ENCODE data around the gene CRABP1. TPM values are rescaled to one million over a fixed set of nuclear protein-coding genes. Genes with fewer than 3 reads are reported as not detected.

The CRABP1 gene
- total and polyA plus RNA-seq, 10 of the 15 experiments (the other 5 are each of a cell fraction or from before 2014, with no cell fraction given) = 0.21 to 0.41 TPM; not detected in 8

GRCh38 chr15:78392430-78392829 is 52.3 kb downstream of the CRABP1 start:
- Histone ChIP-seq H3K79me2 (ENCODE audit: control insufficient read depth, insufficient read depth, low read length) (no peaks in the 10 kb centered on the region), H3K4me1 (ENCODE audit: control insufficient read depth, insufficient read depth, low read length) (no peaks in the 10 kb centered on the region), H3K9ac (ENCODE audit: control insufficient read depth, insufficient read depth, low read length) (no peak overlapping the region), H3K36me3 (ENCODE audit: control insufficient read depth in 2 of 2, insufficient read depth in 2 of 2, low read length in 1 of 2) (no peaks in the 10 kb centered on the region), H3K4me3 (no peak overlapping the region), H3K27me3 (replicated peaks in 1 of 2; ENCODE audit: control insufficient read depth in 2 of 2, insufficient read depth in 2 of 2, low read length in 1 of 2) (no peaks in the 10 kb centered on the region; a peak in 2 of 4 replicates), H3K9me3 (replicated peaks; ENCODE audit: control insufficient read depth, insufficient read depth, low read length) (no peaks in the 10 kb centered on the region), H3K4me2 (ENCODE audit: control insufficient read depth, insufficient read depth) (no peak overlapping the region), H4K20me1 (ENCODE audit: control insufficient read depth, insufficient read depth) (no peaks in the 10 kb centered on the region), H3K27ac (ENCODE audit: control insufficient read depth, insufficient read depth) (no peak overlapping the region), H2AFZ (ENCODE audit: control insufficient read depth, low read depth, low read length) (no peak overlapping the region)
- WGBS (ENCODE audit: insufficient coverage, insufficient replicate concordance, low lambda C conversion rate, missing lambda C conversion rate) = 35% methylated on average over 4 of the region's 4 CpGs
- FAIRE-seq (no peak), ATAC-seq (no peak), DNase-seq (ENCODE audit: low read depth, low spot score) (no peak)
- in situ Hi-C loops (cut with MboI) (no loop called here), intact Hi-C loops (cut with micrococcal nuclease; ENCODE audit: unreplicated experiment) (no loop called here)
- ChIA-PET RAD21 (ENCODE audit: unreplicated experiment) (interaction anchor here (0.7 kb wide), 1 partner anchor 61 kb away, joined by 3 read pairs; no protein-coding TSS in a partner anchor), CTCF (interaction anchor here (1.4 kb wide), 1 partner anchor 93 kb away, joined by 3 read pairs; the partner anchor contains the start of gene SKIC8), POLR2A (interaction anchor here (0.7 kb wide), 1 partner anchor 80 kb away, joined by 3 read pairs; no protein-coding TSS in a partner anchor), SMC1A (ENCODE audit: uncharacterized antibody, unreplicated experiment) (interaction anchor here (1.1 kb wide), 1 partner anchor 26 kb away, joined by 3 read pairs; no protein-coding TSS in a partner anchor)
- TF ChIP-seq BRCA1 (IDR thresholded peaks at IDR 0.05; ENCODE audit: low read depth, low read length) = no peak
- TF ChIP-seq CREM (IDR thresholded peaks at IDR 0.05; ENCODE audit: low read depth) = no peak
- no peak for TF ChIP-seq E2F4 (IDR thresholded peaks at IDR 0.05; ENCODE audit: low read depth, low read length)
- TF ChIP-seq MTA3 (IDR thresholded peaks at IDR 0.05; ENCODE audit: borderline replicate concordance, low read length) = no peak
- TF ChIP-seq RELA (IDR thresholded peaks at IDR 0.05; ENCODE audit: borderline replicate concordance, partially characterized antibody) = no peak
- TF ChIP-seq JUND (IDR thresholded peaks at IDR 0.05; ENCODE audit: low read depth, low read length) = no peak
- TF ChIP-seq NR2C2 (IDR thresholded peaks at IDR 0.05; ENCODE audit: borderline replicate concordance, control insufficient read depth, insufficient read length, low read depth) = no peak
- TF ChIP-seq ASH2L (IDR thresholded peaks at IDR 0.05; ENCODE audit: borderline replicate concordance, low read depth) = no peak
- TF ChIP-seq HDAC2 (IDR thresholded peaks at IDR 0.05) = no peak
- TF ChIP-seq RB1 (IDR thresholded peaks at IDR 0.05; ENCODE audit: borderline replicate concordance) = no peak
- no peak for TF ChIP-seq SIN3A (IDR thresholded peaks at IDR 0.05; ENCODE audit: low read depth, low read length)
- TF ChIP-seq IKZF2 (IDR thresholded peaks at IDR 0.05) = no peak
- TF ChIP-seq SREBF1 (IDR thresholded peaks at IDR 0.05; ENCODE audit: low read length) = no peak
- TF ChIP-seq EZH2 (IDR thresholded peaks at IDR 0.05; ENCODE audit: borderline replicate concordance, control insufficient read depth, low read depth, low read length) = no peak
- no peak for TF ChIP-seq IRF3 (IDR thresholded peaks at IDR 0.05)
- BruUV-seq (replicated peaks) = no TSS peak

All from GM12878 (cell line).